Measurements from ENCODE around the gene UNC13B. TPM values are rescaled to one million over a fixed set of nuclear protein-coding genes. Genes with fewer than 3 reads are reported as not detected.

UNC13B gene
- total RNA-seq, 2 experiments from 2014 or later = 2.7 to 4.0 TPM

GRCh38 chr9:35279946-35280345 is 118.1 kb downstream of the UNC13B start:
- peaks cover 3% of the 10 kb centered on the region for H3K27me3 Mint-ChIP-seq
- H3K27ac Mint-ChIP-seq = no peak overlapping the region
- intact Hi-C loops (cut with DNase I, micrococcal nuclease) = loop anchor here in 1 of 2 experiments (5.0 kb wide), 1 partner anchor 163 kb away; the partner anchor contains the start of gene ATOSB
- H3K9me3 Mint-ChIP-seq (ENCODE audit: low read depth) = no peaks in the 10 kb centered on the region
- peaks cover 28% of the 10 kb centered on the region for H3K4me1 Mint-ChIP-seq
- H3K36me3 Mint-ChIP-seq (ENCODE audit: low read depth) = no peaks in the 10 kb centered on the region
- ATAC-seq (no peak), DNase-seq (no peak)
- ChIA-PET POLR2A (no interaction called here), CTCF (no interaction called here)
- no peak overlapping the region for H3K4me3 Mint-ChIP-seq

DNA sequence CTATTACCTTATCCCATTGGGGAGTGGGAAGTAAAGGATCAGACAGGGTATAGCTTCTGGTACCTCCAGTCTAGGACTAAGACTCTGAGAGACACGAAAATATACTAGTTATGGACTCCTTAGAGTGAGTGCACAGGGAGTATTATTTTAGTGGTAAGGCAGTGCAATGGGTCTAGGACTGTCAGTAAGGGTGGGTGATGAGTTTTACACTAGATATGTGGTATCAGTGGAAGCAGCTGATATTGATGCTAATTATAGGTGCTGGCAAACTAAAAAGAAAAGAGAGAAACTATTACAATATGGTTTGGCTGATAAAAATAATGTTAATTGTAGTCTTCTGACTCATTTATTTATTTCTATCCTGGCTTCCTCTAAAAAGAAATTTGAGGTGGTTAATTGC is 118.6 kb downstream of the UNC13B start:
- peaks cover 3% of the 10 kb centered on the region for H3K27me3 Mint-ChIP-seq
- no peaks in the 10 kb centered on the region for H3K9me3 Mint-ChIP-seq (ENCODE audit: low read depth)
- no peaks in the 10 kb centered on the region for H3K36me3 Mint-ChIP-seq (ENCODE audit: low read depth)
- POLR2A ChIA-PET = no interaction called here
- no peak overlapping the region for H3K4me3 Mint-ChIP-seq
- ATAC-seq (no peak), DNase-seq (no peak)
- intact Hi-C loops (cut with DNase I, micrococcal nuclease) = no loop called here
- H3K4me1 Mint-ChIP-seq = peaks cover 27% of the 10 kb centered on the region
- no peak overlapping the region for H3K27ac Mint-ChIP-seq
- CTCF ChIA-PET = interaction anchor here (0.6 kb wide), 1 partner anchor 10 kb away, joined by 3 read pairs; no protein-coding TSS in a partner anchor

DNA sequence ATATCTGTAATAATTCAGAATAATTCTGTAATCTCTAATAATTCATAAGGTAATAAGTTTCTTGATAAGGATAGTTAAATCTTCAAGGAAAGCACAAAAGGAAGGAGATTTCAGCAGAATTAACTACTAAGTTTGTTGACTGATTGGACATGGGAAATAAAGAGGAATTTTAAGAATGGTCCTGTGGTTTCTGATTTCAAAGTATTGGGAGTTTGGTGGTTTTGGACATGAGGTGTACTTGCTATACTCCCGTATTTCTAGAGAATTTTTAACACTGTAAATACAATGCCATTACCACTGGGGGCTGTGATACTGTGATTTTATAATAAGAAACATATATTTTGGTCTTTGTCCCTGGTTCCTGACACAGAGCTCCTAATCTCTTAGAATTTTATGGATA is 123.9 kb downstream of the UNC13B start:
- Mint-ChIP-seq H3K27ac (no peak overlapping the region), H3K4me1 (no peaks in the 10 kb centered on the region), H3K4me3 (no peak overlapping the region), H3K9me3 (ENCODE audit: low read depth) (no peaks in the 10 kb centered on the region), H3K27me3 (peaks cover 11% of the 10 kb centered on the region), H3K36me3 (ENCODE audit: low read depth) (no peaks in the 10 kb centered on the region)
- ChIA-PET CTCF (no interaction called here), POLR2A (interaction anchor here (0.6 kb wide), 1 partner anchor 72 kb away, joined by 3 read pairs; no protein-coding TSS in a partner anchor)
- no peak for ATAC-seq
- no peak for DNase-seq
- intact Hi-C loops (cut with DNase I, micrococcal nuclease) = no loop called here

DNA sequence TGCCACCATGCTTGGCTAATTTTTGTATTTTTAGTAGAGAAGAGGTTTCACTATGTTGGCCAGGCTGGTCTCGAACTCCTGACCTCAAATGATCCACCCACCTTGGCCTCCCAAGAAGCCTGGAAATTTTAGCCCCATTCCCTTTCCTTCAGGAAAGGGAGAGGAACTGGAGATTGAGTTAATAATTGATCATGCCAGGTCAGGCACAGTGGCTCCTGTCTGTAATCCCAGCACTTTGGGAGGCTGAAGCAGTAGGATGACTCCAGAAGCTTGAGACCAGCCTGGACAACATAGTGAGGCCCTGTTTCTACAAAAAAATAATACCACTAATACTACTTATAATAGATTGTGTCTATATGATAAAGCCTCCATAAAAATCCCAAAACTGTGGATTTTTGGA is 124.6 kb downstream of the UNC13B start:
- no peaks in the 10 kb centered on the region for H3K4me1 Mint-ChIP-seq
- ATAC-seq (no peak), DNase-seq (no peak)
- H3K36me3 Mint-ChIP-seq (ENCODE audit: low read depth) = no peaks in the 10 kb centered on the region
- ChIA-PET POLR2A (interaction anchor here (0.6 kb wide), 1 partner anchor 73 kb away, joined by 3 read pairs; no protein-coding TSS in a partner anchor), CTCF (no interaction called here)
- no peaks in the 10 kb centered on the region for H3K9me3 Mint-ChIP-seq (ENCODE audit: low read depth)
- intact Hi-C loops (cut with DNase I, micrococcal nuclease) = no loop called here
- no peak overlapping the region for H3K27ac Mint-ChIP-seq
- peaks cover 11% of the 10 kb centered on the region for H3K27me3 Mint-ChIP-seq
- H3K4me3 Mint-ChIP-seq = no peak overlapping the region

DNA sequence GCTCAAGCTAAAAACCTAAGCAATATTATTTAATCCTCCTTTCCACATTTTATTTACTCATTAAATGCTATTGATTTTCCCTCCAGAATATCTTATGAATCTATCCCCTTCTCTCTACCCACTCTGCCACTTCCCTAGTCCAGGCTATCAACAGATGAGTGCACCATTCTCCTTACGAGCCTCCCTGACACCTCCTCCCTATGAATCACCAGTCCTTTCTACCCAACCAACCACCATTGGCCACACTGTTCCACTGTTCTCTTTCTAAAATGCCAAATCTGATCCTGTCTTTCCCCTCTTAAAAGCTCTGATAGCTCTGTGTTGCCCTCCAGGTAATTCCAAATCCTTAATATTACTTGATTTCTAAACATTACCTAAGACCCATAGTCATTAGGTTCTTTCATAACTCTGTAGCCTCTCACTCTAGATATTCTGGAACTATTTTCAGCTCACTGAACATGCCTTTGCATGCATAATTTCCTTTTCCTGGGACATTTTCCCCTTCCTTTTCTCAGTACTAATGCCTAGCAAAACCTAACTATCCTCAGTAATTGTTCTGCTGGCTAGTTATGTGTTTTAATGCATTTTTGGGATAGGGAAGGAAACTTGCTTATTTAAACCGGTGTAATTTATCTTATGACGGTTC is 126.3 kb downstream of the UNC13B start:
- ATAC-seq (no peak), DNase-seq (no peak)
- H3K27me3 Mint-ChIP-seq = peaks cover 13% of the 10 kb centered on the region
- no peaks in the 10 kb centered on the region for H3K9me3 Mint-ChIP-seq (ENCODE audit: low read depth)
- H3K27ac Mint-ChIP-seq = no peak overlapping the region
- ChIA-PET CTCF (no interaction called here), POLR2A (no interaction called here)
- H3K4me1 Mint-ChIP-seq = no peaks in the 10 kb centered on the region
- intact Hi-C loops (cut with DNase I, micrococcal nuclease) = no loop called here
- no peak overlapping the region for H3K4me3 Mint-ChIP-seq
- no peaks in the 10 kb centered on the region for H3K36me3 Mint-ChIP-seq (ENCODE audit: low read depth)

- no peaks in the 10 kb centered on the region for H3K36me3 Mint-ChIP-seq (ENCODE audit: low read depth)
- H3K4me3 Mint-ChIP-seq = no peak overlapping the region
- no peaks in the 10 kb centered on the region for H3K4me1 Mint-ChIP-seq
- CTCF ChIA-PET = no interaction called here
- no peak overlapping the region for H3K27ac Mint-ChIP-seq
- POLR2A ChIA-PET = no interaction called here
- ATAC-seq (no peak), DNase-seq (no peak)
- H3K27me3 Mint-ChIP-seq = peaks cover 12% of the 10 kb centered on the region
- intact Hi-C loops (cut with DNase I, micrococcal nuclease) = no loop called here
- H3K9me3 Mint-ChIP-seq (ENCODE audit: low read depth) = no peaks in the 10 kb centered on the region
Measured at GRCh38 chr9:35288778-35289177, 127.0 kb downstream of the UNC13B start.

DNA sequence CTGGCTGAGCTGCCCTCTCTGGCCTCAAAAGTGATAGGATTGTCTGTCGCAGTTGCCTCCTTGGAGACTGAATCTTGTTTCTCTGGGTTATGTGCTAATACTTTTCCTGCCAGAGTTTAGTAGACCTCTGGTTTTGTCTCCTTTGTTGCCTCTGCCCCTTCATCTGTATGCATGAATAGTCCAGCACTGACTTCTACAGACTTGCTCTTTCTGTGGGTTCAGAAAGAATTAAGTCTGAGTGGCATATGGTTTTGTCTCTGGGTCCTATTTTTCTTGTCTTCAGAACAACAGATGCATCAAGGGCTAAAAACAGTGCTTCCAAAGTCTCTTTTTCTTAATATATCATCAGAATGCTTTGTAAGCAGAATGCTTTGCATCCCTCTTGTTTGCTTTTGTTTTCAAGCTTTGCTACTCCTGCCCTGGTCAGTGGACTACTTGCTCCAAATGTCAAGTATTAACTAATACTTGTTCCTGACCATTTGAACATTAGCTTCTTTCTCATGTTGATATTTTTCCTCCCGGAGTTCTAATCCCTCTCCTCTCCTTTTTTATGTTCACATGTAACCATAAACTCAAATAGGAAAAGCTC is 131.7 kb downstream of the UNC13B start:
- Mint-ChIP-seq H3K27me3 (peaks cover 7% of the 10 kb centered on the region), H3K9me3 (ENCODE audit: low read depth) (no peaks in the 10 kb centered on the region), H3K4me1 (no peaks in the 10 kb centered on the region), H3K27ac (no peak overlapping the region), H3K36me3 (ENCODE audit: low read depth) (no peaks in the 10 kb centered on the region), H3K4me3 (no peak overlapping the region)
- intact Hi-C loops (cut with DNase I, micrococcal nuclease) = no loop called here
- DNase-seq (no peak), ATAC-seq (no peak)
- ChIA-PET POLR2A (no interaction called here), CTCF (no interaction called here)

GRCh38 chr9:35294066-35294465 is 132.3 kb downstream of the UNC13B start:
- intact Hi-C loops (cut with DNase I, micrococcal nuclease) = no loop called here
- ATAC-seq (no peak), DNase-seq (no peak)
- H3K36me3 Mint-ChIP-seq (ENCODE audit: low read depth) = no peaks in the 10 kb centered on the region
- peaks cover 7% of the 10 kb centered on the region for H3K27me3 Mint-ChIP-seq
- CTCF ChIA-PET = no interaction called here
- no peaks in the 10 kb centered on the region for H3K4me1 Mint-ChIP-seq
- no peaks in the 10 kb centered on the region for H3K9me3 Mint-ChIP-seq (ENCODE audit: low read depth)
- no peak overlapping the region for H3K27ac Mint-ChIP-seq
- H3K4me3 Mint-ChIP-seq = no peak overlapping the region
- POLR2A ChIA-PET = no interaction called here

- POLR2A ChIA-PET = no interaction called here
Measured at GRCh38 chr9:35294556-35294955, 132.7 kb downstream of the UNC13B start.

DNA sequence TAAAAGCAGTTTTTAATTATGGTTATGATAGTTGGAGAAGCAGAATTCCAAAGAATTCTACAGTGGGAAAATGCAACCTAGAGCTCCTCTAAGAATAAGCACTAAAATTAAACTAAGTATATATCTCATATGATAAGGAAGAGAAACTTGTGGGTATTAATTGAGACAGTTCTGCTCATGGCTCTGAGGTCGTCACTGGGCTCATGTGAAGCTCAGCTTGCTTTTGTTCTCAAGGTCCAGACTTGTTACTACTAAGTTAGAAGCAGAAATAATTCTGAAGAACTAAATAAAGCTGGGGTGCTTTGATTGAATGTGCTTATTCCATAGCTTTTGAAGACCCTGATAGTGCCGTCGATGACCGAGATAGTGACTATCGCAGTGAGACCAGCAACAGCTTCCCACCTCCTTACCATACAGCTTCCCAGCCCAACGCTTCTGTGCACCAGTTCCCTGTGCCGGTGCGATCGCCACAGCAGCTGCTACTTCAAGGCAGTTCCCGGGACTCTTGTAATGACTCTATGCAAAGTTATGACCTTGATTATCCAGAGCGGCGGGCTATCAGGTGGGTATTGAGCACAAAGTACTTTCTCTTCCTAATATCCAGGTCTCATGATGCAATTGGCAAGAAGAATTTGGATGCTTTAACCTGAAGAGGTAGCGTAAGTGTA is 133.7 kb downstream of the UNC13B start:
- ChIA-PET POLR2A (no interaction called here), CTCF (interaction anchor here (1.3 kb wide), 1 partner anchor 184 kb away, joined by 4 read pairs; no protein-coding TSS in a partner anchor)
- no peaks in the 10 kb centered on the region for H3K4me1 Mint-ChIP-seq
- H3K4me3 Mint-ChIP-seq = no peak overlapping the region
- no peak for DNase-seq
- no peaks in the 10 kb centered on the region for H3K36me3 Mint-ChIP-seq (ENCODE audit: low read depth)
- no peak overlapping the region for H3K27ac Mint-ChIP-seq
- no peaks in the 10 kb centered on the region for H3K9me3 Mint-ChIP-seq (ENCODE audit: low read depth)
- peaks cover 14% of the 10 kb centered on the region for H3K27me3 Mint-ChIP-seq
- no peak for ATAC-seq
- intact Hi-C loops (cut with DNase I, micrococcal nuclease) = no loop called here

More at GRCh38 chr9:35294556-35294955, 132.7 kb downstream of the UNC13B start:
- Mint-ChIP-seq H3K9me3 (ENCODE audit: low read depth) (no peaks in the 10 kb centered on the region), H3K4me3 (no peak overlapping the region), H3K4me1 (no peaks in the 10 kb centered on the region), H3K27me3 (peaks cover 7% of the 10 kb centered on the region), H3K36me3 (ENCODE audit: low read depth) (no peaks in the 10 kb centered on the region), H3K27ac (no peak overlapping the region)
- ATAC-seq (no peak), DNase-seq (no peak)
- intact Hi-C loops (cut with DNase I, micrococcal nuclease) = no loop called here
- CTCF ChIA-PET = interaction anchor here (1.3 kb wide), 1 partner anchor 185 kb away, joined by 4 read pairs; no protein-coding TSS in a partner anchor

GRCh38 chr9:35303567-35303966 is 141.8 kb downstream of the UNC13B start:
- no peaks in the 10 kb centered on the region for H3K9me3 Mint-ChIP-seq (ENCODE audit: low read depth)
- peaks cover 44% of the 10 kb centered on the region for H3K27me3 Mint-ChIP-seq
- peaks cover 3% of the 10 kb centered on the region for H3K4me1 Mint-ChIP-seq
- ATAC-seq (no peak), DNase-seq (no peak)
- POLR2A ChIA-PET = no interaction called here
- no peaks in the 10 kb centered on the region for H3K36me3 Mint-ChIP-seq (ENCODE audit: low read depth)
- CTCF ChIA-PET = no interaction called here
- H3K4me3 Mint-ChIP-seq = no peak overlapping the region
- no peak overlapping the region for H3K27ac Mint-ChIP-seq
- intact Hi-C loops (cut with DNase I, micrococcal nuclease) = no loop called here

GRCh38 chr9:35306283-35306682 is 144.5 kb downstream of the UNC13B start:
- H3K4me1 Mint-ChIP-seq = peaks cover 3% of the 10 kb centered on the region
- ATAC-seq = no peak
- no peak overlapping the region for H3K4me3 Mint-ChIP-seq
- ChIA-PET POLR2A (no interaction called here), CTCF (interaction anchor here (0.6 to 0.9 kb wide), 2 partner anchors 16 to 234 kb away, joined by 3 read pairs; partner anchors contain the start of gene VCP)
- H3K36me3 Mint-ChIP-seq (ENCODE audit: low read depth) = no peaks in the 10 kb centered on the region
- H3K27me3 Mint-ChIP-seq = peaks cover 32% of the 10 kb centered on the region
- H3K9me3 Mint-ChIP-seq (ENCODE audit: low read depth) = no peaks in the 10 kb centered on the region
- DNase-seq = no peak
- intact Hi-C loops (cut with DNase I, micrococcal nuclease) = no loop called here
- H3K27ac Mint-ChIP-seq = no peak overlapping the region

All from activated CD4-positive, alpha-beta T cell treated with anti-CD3 and anti-CD28 coated beads for 36 hours (primary cell).